Right hindlimb (tissue), 1 donor: ENCODE measurements around the gene GATA1.
"Not testable (repeated sequence)": the region's sequence is repeated elsewhere in the genome, so short reads cannot be mapped to it uniquely, and the experiment has no call there.

ENCODE experiments used
- DNase-seq: peaks from one replicate; pipeline ENCODE4 v3.0.0-alpha.2; 2018

Gene GATA1

GRCh38 chrX:48816014-48816810, 29.8 kb downstream of the GATA1 start:
- no peak for DNase-seq

GRCh38 chrX:48818098-48818497, 31.7 kb downstream of the GATA1 start:
- DNase-seq, result no peak

DNA sequence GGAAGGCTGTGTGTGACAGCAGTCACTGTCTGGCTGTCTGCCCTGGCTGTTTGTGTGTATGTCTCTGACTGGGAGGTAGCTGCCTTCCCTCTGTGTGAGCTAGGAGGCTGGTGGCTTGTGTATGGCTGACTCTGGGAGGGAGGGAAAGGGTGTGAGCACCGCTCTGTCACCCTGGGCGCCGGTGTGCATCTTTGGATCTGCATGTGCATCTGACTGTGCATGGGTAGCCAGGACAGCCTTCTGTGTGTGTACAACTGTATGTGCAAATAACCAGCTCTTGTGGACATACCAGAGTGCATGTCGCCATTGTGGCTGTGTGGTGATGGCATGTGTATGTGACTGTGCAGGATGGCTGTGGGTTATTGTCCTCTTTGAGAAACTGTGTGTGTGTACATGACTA, 32.5 kb downstream of the GATA1 start:
- no peak for DNase-seq

DNA sequence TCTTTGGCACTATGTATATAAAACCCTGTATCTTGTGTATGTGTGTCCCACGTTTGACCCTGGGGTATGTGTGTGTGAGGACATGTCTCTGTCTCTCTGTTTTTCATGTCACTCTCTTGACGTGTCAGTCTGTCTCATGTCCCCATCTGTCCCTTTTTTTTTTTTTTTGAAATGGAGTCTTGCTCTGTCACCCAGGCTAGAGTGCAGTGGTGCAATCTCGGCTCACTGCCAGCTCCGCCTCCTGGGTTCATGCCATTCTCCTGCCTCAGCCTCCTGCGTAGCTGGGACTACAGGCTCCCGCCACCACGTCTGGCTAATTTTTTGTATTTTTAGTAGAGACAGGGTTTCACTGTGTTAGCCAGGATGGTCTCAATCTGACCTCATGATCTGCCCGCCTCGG, 33.0 kb downstream of the GATA1 start:
- DNase-seq, result not testable (repeated sequence)

GRCh38 chrX:48823053-48823452, 36.7 kb downstream of the GATA1 start:
- no peak for DNase-seq

- no peak for DNase-seq
These were observed 37.7 kb downstream of the GATA1 start for GRCh38 chrX:48824066-48824465.

- DNase-seq, result no peak
These were observed 39.9 kb downstream of the GATA1 start, which contains the start of gene ERAS for GRCh38 chrX:48826135-48826875. ERAS (plus strand) TSS chrX:48826513; CDS start chrX:48829124, 2,611 bp downstream.

DNA sequence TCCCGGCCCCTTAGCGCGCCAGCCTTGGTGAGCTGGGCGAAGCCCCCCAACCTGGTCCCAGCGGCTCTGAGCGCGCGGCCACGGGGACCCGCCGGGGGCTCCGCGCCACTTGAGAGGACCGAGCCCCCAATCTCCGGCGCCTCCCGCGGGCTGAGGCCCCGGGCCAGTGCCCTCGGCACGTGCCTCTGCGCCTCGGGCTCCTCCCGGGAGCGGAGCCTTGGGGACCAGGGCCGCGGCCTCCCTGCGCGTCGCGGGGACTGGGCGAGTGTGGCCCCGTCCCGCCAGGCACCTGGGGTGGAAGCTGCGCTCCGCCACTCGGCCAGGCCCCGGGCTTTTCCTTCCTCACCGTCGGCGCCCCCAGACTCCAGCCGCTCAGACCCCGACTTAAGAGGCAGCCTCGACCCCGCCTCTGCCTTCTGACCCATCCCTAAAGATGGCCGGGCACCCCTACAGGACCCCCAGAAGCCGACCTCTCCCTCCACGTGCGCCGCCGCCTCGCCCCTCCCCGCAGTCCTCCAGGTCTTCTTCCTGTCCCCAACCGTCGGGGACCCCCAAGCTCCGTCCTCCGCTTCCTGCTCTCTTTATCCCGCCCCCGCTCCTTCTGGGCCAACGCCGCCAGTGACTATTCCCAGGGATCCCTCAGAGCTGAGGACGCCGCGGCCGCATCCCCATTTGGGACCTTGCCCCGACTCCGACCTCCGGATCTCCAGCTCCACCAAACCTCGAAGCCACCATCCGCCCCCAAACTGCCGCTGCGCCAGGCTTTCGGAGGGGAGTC, 40.7 kb downstream of the GATA1 start:
- DNase-seq, result no peak

DNA sequence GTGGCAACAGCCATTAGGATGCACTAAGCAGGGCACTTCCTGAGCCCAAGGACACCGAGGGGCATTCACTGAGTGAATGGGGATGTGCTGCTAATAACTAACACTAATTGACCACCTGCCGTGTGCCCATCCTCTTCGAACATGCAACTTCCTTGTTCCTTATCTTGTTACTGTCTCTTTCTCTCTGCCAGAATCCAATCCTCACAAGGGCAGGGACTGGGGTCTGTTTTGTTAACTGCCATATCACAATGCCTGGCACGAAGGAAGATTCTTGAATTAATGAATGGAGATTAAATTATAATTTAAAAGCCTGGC, 41.2 kb downstream of the GATA1 start:
- DNase-seq, result no peak

- DNase-seq, result no peak
These were observed 42.8 kb downstream of the GATA1 start for GRCh38 chrX:48829016-48829735.

GRCh38 chrX:48831136-48831908, 44.9 kb downstream of the GATA1 start:
- DNase-seq, result no peak

DNA sequence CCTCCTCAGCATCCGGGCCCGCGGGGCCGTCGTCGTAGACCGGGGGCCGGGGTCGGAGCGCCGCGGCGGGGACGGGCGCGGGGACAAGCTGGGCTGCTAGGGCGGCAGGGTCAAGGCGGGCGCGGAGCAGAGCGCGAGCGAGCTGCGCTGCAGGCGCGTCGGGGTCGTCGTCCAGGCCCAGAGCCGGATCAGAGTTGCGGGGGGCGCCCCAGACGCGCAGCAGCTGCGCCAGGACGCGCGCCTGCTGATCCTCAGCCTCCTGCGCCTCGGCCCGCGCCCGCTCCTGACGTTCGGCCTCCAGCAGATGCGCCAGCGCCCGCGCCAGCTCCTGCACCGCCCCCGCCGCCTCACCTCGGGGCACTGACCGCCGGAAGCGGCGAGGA, 45.5 kb downstream of the GATA1 start:
- no peak for DNase-seq

DNA sequence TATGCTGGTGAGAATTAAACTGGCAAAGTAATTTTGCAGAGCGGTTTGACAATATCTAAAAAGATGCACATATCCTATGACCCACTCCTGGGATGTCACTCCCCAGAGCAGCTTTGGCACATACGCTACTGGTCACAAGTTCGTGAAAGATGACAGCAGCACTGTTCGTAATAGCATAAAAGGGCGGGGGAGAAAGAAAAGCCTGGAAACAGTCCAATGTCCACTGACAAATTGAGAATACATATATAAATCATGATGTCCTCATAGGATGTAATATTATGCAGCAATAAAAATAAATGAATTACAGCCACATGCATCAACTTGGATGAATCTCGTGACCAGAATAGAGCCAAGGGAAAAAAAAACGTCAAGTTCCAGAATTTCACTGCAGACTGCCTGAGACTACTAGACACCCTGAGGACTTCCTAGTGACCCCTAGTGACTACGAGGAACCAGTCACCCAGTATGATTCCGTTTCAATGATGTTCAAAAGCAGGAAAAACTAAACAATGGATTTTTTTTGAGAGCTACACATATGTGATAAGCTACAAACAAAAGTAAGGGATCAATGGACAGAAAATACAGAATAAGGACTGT, 47.2 kb downstream of the GATA1 start:
- DNase-seq, result no peak

DNA sequence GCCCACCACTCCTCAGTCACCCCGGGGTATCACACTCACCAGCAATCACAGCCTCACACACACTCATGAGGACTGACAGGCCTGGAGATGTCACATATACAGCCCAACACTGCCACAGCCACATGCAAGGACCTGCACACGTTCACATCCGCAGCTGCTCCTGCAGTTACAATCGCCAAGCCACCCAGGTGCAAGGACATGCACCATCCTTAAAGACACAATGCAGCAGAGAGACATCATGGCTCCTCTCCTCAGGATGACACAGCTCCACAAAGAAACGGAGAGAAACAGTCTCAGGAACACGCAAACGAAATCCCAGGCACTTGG, 48.0 kb downstream of the GATA1 start:
- DNase-seq, result no peak

DNA sequence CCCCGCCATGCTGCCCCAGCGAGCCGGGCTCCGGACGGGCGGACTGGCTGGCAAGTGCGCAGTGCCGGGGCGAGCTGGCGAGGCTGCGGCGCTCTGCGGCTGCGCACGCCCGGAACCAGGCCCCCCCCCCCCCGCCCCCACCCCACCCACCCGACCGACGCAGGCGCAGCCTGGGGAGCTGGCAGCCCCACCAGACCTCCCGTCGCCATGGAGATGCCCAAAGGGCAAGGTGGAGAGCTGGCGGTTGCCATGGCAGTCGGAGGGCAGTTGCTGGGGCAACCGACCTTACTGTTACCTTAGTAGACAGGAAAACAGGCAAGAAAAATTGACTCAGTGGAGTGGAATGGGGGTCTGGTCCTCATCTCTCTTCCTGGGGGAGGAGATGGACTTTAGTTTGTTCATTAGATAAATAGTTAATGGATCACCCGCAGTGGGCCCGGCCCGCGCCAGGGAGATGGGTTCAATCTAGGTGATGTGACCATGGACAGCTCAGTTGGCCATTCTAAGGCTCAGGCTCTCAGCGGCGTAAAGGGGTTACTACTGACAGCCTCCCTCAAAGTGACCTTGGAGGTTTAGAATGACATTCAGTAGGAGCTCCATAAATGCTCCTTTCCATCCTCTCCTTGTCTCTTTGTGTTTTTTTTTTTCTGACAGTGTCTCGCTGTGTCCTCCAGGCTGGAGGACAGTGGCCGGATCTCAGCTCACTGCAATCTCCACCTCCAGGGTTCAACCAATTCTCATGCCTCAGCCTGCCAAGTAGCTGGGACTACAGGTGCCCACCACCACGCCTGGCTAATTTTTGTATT, 49.3 kb downstream of the GATA1 start, which contains the start of gene PCSK1N:
TSS of gene PCSK1N (minus strand) at position 87 of the 806 bp plus-strand sequence. CDS start at position 9, 78 bp downstream.
- DNase-seq, result no peak

DNA sequence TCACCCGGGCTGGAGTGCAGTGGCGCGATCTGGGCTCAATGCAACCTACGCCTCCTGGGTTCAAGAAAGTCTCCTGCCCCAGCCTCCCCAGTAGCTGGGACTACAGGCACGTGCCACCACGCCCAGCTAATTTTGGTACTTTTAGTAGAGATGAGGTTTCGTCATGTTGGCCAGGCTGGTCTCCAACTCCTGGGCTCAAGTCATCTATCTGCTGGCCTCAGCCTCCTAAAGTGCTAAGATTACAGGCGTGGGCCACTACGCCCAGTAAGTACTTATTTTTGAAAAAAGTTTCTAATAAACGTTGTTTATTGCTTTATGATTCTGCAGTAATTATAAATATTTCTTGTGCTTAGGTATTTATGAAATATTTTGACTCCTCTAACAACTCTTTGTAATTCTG, 53.3 kb downstream of the GATA1 start:
- DNase-seq, result no peak
